Hepatocyte (in vitro differentiated cells): Measurements from ENCODE around the gene FAM20C.

Experiments used
- EZH2 ChIP-seq: fragments of 200-600 bp; sonication (generic); IDR thresholded peaks from 2 replicates; pipeline ENCODE4 v1.6.1; 2016; ENCODE audit warnings: antibody characterized with exemption, mild to moderate bottlenecking, borderline replicate concordance
- TF ChIP-seq, protein P1 (sequence below): fragments of 200-600 bp; sonication (generic); IDR thresholded peaks from 2 replicates; pipeline ENCODE4 v1.5.1; 2016; ENCODE audit warnings: antibody characterized with exemption, mild to moderate bottlenecking; ENCODE audit not compliant: poor library complexity

DNA sequence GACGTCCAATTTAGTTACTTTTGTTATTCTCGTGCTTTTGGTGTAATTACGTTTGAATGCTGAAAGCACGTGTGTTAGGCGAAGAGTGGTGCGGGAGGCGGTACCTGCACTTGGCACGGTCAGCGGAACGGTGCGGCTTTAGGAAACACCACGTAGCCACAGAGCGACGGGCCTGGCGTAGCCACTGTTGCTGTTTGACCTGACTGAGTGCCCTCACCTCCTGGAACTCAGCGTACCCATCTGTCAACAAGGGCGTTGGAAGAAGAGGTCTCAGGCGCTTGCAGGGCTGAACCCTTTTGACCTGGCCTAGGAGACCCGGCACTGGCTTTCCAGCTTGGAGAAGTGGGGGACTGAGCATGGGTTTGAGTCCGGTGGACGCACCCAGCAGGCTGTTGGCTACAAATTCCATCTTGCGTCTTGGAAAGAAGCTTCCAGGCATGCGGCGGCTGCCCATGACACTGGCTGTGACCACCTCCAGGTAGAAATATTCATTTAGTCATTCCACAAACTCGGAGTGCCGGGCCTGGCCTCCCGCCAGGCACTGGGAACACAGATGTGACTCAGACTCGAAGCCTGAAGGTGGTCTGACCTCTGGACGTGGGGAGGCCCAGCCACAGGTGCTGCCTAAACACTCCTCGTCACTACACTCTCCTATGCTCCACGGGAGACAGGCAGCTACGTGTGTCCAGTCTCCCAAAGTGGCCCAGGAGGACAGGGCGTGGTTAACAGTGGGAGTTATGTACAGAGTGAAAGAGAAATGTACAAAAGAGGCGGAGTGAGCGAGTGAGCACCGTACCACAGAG is 22.2 kb downstream of the FAM20C start:
- TF ChIP-seq EZH2, result no peak
- TF ChIP-seq, protein P1, sequence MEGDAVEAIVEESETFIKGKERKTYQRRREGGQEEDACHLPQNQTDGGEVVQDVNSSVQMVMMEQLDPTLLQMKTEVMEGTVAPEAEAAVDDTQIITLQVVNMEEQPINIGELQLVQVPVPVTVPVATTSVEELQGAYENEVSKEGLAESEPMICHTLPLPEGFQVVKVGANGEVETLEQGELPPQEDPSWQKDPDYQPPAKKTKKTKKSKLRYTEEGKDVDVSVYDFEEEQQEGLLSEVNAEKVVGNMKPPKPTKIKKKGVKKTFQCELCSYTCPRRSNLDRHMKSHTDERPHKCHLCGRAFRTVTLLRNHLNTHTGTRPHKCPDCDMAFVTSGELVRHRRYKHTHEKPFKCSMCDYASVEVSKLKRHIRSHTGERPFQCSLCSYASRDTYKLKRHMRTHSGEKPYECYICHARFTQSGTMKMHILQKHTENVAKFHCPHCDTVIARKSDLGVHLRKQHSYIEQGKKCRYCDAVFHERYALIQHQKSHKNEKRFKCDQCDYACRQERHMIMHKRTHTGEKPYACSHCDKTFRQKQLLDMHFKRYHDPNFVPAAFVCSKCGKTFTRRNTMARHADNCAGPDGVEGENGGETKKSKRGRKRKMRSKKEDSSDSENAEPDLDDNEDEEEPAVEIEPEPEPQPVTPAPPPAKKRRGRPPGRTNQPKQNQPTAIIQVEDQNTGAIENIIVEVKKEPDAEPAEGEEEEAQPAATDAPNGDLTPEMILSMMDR, result no peak
